Fibroblast of the conjunctiva (primary cell): ENCODE measurements around the gene MYH6.
"Not testable (repeated sequence)": the region's sequence is repeated elsewhere in the genome, so short reads cannot be mapped to it uniquely, and the experiment has no call there.

Experiments used
- DNase-seq: peaks from one replicate; pipeline ENCODE4 v3.0.0-alpha.2; 2010; ENCODE audit warnings: low read depth

MYH6 gene

GRCh38 chr14:23414254-23414653 lies 6.2 kb upstream of the MYH6 start:
- no peak for DNase-seq

- DNase-seq = no peak
Measured at GRCh38 chr14:23413681-23414080, 5.6 kb upstream of the MYH6 start.

- no peak for DNase-seq
Measured at GRCh38 chr14:23411563-23412525, 3.8 kb upstream of the MYH6 start.

- no peak for DNase-seq
Measured at GRCh38 chr14:23409966-23410635, 2.0 kb upstream of the MYH6 start.

GRCh38 chr14:23409475-23409874 lies 1.4 kb upstream of the MYH6 start:
- DNase-seq = no peak

- no peak for DNase-seq
Measured at GRCh38 chr14:23408307-23408630, 196 bp upstream of the MYH6 start.

GRCh38 chr14:23406725-23407355 lies 1.2 kb downstream of the MYH6 start:
- DNase-seq = no peak

- DNase-seq = no peak
Measured at GRCh38 chr14:23406244-23406643, 1.8 kb downstream of the MYH6 start.

GRCh38 chr14:23405516-23406025 lies 2.5 kb downstream of the MYH6 start:
- no peak for DNase-seq

GRCh38 chr14:23405096-23405495 lies 3.0 kb downstream of the MYH6 start:
- no peak for DNase-seq

GRCh38 chr14:23404331-23404900 lies 3.7 kb downstream of the MYH6 start:
- no peak for DNase-seq

- DNase-seq = no peak
Measured at GRCh38 chr14:23403908-23404307, 4.2 kb downstream of the MYH6 start.

- DNase-seq = no peak
Measured at GRCh38 chr14:23403139-23403438, 5.0 kb downstream of the MYH6 start.

GRCh38 chr14:23402296-23403138 lies 5.6 kb downstream of the MYH6 start:
- no peak for DNase-seq

- DNase-seq = no peak
Measured at GRCh38 chr14:23401291-23401690, 6.8 kb downstream of the MYH6 start.

- not testable (repeated sequence) for DNase-seq
Measured at GRCh38 chr14:23400496-23401149, 7.5 kb downstream of the MYH6 start.

GRCh38 chr14:23399591-23399990 lies 8.5 kb downstream of the MYH6 start:
- DNase-seq = no peak

- DNase-seq = no peak
Measured at GRCh38 chr14:23399136-23399535, 8.9 kb downstream of the MYH6 start.

GRCh38 chr14:23398348-23398747 lies 9.7 kb downstream of the MYH6 start:
- no peak for DNase-seq

- no peak for DNase-seq
Measured at GRCh38 chr14:23396781-23397407, 11.2 kb downstream of the MYH6 start.

GRCh38 chr14:23396126-23396525 lies 11.9 kb downstream of the MYH6 start:
- no peak for DNase-seq
